Smooth muscle cell (in vitro differentiated cells): ENCODE results near the gene MED23. TPM values are rescaled to one million over a fixed set of nuclear protein-coding genes. Genes with fewer than 3 reads are reported as not detected.
"Not testable (repeated sequence)": the region's sequence is repeated elsewhere in the genome, so short reads cannot be mapped to it uniquely, and the experiment has no call there.

Source experiments
- DNase-seq: peaks from one replicate; lab custom pipeline; 2025; ENCODE audit not compliant: unreplicated experiment; lab: John Stamatoyannopoulos, UW
- H2AFZ ChIP-seq: fragments of 200-600 bp; sonication (generic); 2 replicates; pipeline ENCODE4 v1.6.0; 2016; ENCODE audit warnings: antibody characterized with exemption, low read depth, mild to moderate bottlenecking
- H3F3A ChIP-seq: fragments of 200-600 bp; sonication (generic); 2 replicates; pipeline ENCODE4 v1.6.0; 2017; ENCODE audit warnings: antibody characterized with exemption, low read depth
- H3K27ac ChIP-seq: fragments of 200-600 bp; sonication (generic); 2 replicates; pipeline ENCODE4 v1.5.1; 2016; ENCODE audit warnings: low read depth, mild to moderate bottlenecking
- H3K27me3 ChIP-seq: fragments of 200-600 bp; sonication (generic); 2 replicates; pipeline ENCODE4 v1.6.1; 2016; ENCODE audit warnings: low read depth, mild to moderate bottlenecking
- H3K36me3 ChIP-seq: fragments of 200-600 bp; sonication (generic); 2 replicates; pipeline ENCODE4 v1.5.1; 2016; ENCODE audit warnings: low read depth
- H3K4me1 ChIP-seq: fragments of 200-600 bp; sonication (generic); 2 replicates; pipeline ENCODE4 v1.5.1; 2016; ENCODE audit warnings: low read depth
- H3K4me2 ChIP-seq: fragments of 200-600 bp; sonication (generic); 2 replicates; pipeline ENCODE4 v1.6.0; 2016; ENCODE audit warnings: mild to moderate bottlenecking
- H3K4me3 ChIP-seq: fragments of 200-600 bp; sonication (generic); 2 replicates; pipeline ENCODE4 v1.5.1; 2016; ENCODE audit warnings: mild to moderate bottlenecking
- H3K79me2 ChIP-seq: fragments of 200-600 bp; sonication (generic); 2 replicates; pipeline ENCODE4 v1.6.0; 2016; ENCODE audit warnings: low read depth, mild to moderate bottlenecking
- H3K9ac ChIP-seq: fragments of 200-600 bp; sonication (generic); 2 replicates; pipeline ENCODE4 v1.6.0; 2016; ENCODE audit warnings: low read depth
- H3K9me3 ChIP-seq: fragments of 200-600 bp; sonication (generic); replicated peaks from 2 replicates; pipeline ENCODE4 v1.5.1; 2016; ENCODE audit warnings: low read depth
- H4K20me1 ChIP-seq: fragments of 200-600 bp; sonication (generic); 2 replicates; pipeline ENCODE4 v1.6.0; 2016; ENCODE audit warnings: low read depth
- CTCF ChIP-seq: fragments of 200-600 bp; sonication (generic); IDR thresholded peaks from 2 replicates; pipeline ENCODE4 v1.5.1; 2017; ENCODE audit warnings: borderline replicate concordance, mild to moderate bottlenecking, antibody characterized with exemption; ENCODE audit not compliant: insufficient read depth, poor library complexity, severe bottlenecking
- WGBS: methylation state at CpG from one replicate; pipeline ENCODE4 v1.1.7; 2016; ENCODE audit warnings: low lambda C conversion rate; 5-methylcytosine and 5-hydroxymethylcytosine counted together
- polyA plus RNA-seq: library from polyadenylated mRNA; unstranded; fragments of >200 nt; fragmentation: Nextera tagmentation; extraction: Ambion mirVana; gene quantifications from 2 replicates; pipeline ENCODE4 v1.2.1, GENCODE V29; 2016
- total RNA-seq: library from RNA; depleted of rRNA; stranded (reverse); fragments of >200 nt; gene quantifications from 2 replicates; pipeline ENCODE4 v1.2.3, GENCODE V29; 2014

The MED23 gene
- total and polyA plus RNA-seq, 2 experiments from 2014 or later = 17.1 to 46.4 TPM

DNA sequence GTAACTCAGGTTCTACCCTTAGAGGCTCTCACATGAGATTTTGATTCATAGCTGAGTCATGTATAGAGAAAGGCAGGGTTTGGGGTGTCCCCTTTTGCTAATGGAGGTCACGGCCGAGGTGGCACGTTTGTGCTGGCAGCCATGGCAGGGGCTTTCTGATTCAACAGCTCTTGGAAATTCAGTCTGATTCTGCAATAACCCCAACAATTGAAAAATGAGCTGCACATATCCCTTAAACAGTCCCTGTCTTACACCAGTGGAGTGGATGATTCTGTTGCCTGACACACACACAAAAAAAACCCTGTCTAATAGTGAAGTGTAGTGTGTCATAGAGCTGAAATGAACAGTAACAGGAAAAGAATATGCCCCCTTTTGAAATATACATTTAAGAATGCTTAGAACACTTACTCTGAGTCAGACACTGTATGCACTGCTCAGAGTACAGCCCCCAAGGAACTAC, 95.4 kb downstream of the MED23 start:
- Histone ChIP-seq H3K4me2 (no peak overlapping the region), H3K9ac (no peak overlapping the region), H3K36me3 (no peaks in the 10 kb centered on the region), H3K4me1 (no peaks in the 10 kb centered on the region), H3K27me3 (no peaks in the 10 kb centered on the region), H4K20me1 (no peaks in the 10 kb centered on the region), H2AFZ (no peak overlapping the region), H3K27ac (no peak overlapping the region), H3K9me3 (no peaks in the 10 kb centered on the region), H3K4me3 (no peak overlapping the region), H3K79me2 (no peaks in the 10 kb centered on the region), H3F3A (no peaks in the 10 kb centered on the region)
- no peak for DNase-seq
- 90% methylated on average over 3 of the region's 3 CpGs for WGBS
- TF ChIP-seq CTCF = no peak

DNA sequence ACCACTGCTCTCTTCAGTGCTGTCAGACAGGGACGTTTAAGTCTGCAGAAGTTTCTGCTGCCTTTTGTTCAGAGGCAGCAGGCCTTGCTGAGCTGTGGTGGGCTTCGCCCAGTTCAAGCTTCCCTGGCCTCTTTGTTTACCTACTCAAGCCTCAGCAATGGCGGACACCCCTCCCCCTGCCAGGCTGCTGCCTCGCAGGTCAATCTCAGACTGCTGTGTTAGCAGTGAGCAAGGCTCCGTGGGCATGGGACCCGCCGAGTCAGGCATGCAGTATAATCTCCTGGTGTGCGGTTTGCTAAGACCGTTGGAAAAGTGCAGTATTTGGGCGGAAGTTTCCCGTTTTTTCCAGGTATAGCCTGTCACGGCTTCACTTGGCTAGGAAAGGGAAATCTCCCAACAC, 96.4 kb downstream of the MED23 start:
- not testable (repeated sequence) for H3K9ac ChIP-seq, H3F3A ChIP-seq, H3K36me3 ChIP-seq, H3K9me3 ChIP-seq, H3K4me3 ChIP-seq, H4K20me1 ChIP-seq, H3K27ac ChIP-seq, H2AFZ ChIP-seq, H3K79me2 ChIP-seq, H3K27me3 ChIP-seq, DNase-seq, H3K4me2 ChIP-seq, H3K4me1 ChIP-seq
- WGBS = 93% methylated on average over 12 of the region's 12 CpGs

- H3K4me1 ChIP-seq, H3F3A ChIP-seq, H3K79me2 ChIP-seq, DNase-seq, H4K20me1 ChIP-seq, H3K36me3 ChIP-seq, H3K9ac ChIP-seq, H3K27ac ChIP-seq, H3K9me3 ChIP-seq, H3K27me3 ChIP-seq, H2AFZ ChIP-seq, H3K4me2 ChIP-seq, H3K4me3 ChIP-seq: not testable (repeated sequence)
- 98% methylated on average over 5 of the region's 5 CpGs for WGBS
These were observed 97.1 kb downstream of the MED23 start for GRCh38 chr6:131530936-131531335.

DNA sequence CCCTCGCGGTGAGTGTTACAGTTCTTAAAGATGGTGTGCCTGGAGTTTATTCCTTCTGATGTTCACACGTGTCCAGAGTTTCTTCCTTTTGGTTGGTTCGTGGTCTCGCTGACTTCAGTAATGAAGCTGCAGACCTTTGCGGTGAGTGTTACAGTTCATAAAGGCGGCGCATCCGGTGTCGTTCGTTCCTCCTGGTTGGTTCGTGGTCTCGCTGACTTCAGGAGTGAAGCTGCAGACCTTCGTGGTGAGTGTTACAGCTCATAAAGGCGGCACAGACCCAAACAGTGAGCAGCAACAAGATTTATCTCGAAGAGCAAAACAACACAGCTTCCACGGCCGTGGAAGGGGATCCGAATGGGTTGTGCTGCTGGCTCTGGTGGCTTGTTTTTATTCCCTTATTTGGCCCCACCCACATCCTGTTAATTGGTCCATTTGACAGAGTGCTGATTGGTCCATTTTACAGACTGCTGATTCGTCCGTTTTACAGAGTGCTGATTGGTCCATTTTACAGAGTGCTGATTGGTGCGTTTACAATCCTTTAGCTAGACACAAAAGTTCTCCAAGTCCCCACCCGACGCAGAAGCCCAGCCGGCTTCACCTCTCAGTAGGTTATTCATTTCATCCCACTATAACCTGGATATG, 103.2 kb downstream of the MED23 start:
- H3K4me1 ChIP-seq = no peaks in the 10 kb centered on the region
- TF ChIP-seq CTCF = no peak
- no peaks in the 10 kb centered on the region for H3F3A ChIP-seq
- no peaks in the 10 kb centered on the region for H4K20me1 ChIP-seq
- H3K4me3 ChIP-seq = no peak overlapping the region
- no peaks in the 10 kb centered on the region for H3K9me3 ChIP-seq
- H3K36me3 ChIP-seq = no peaks in the 10 kb centered on the region
- H3K4me2 ChIP-seq = no peak overlapping the region
- no peak overlapping the region for H2AFZ ChIP-seq
- no peak overlapping the region for H3K27ac ChIP-seq
- H3K27me3 ChIP-seq = no peaks in the 10 kb centered on the region
- WGBS = 92% methylated on average over 25 of the region's 25 CpGs
- no peaks in the 10 kb centered on the region for H3K79me2 ChIP-seq
- no peak overlapping the region for H3K9ac ChIP-seq
- no peak for DNase-seq
